ENCODE measurements around the gene IL34.

The IL34 gene

DNA sequence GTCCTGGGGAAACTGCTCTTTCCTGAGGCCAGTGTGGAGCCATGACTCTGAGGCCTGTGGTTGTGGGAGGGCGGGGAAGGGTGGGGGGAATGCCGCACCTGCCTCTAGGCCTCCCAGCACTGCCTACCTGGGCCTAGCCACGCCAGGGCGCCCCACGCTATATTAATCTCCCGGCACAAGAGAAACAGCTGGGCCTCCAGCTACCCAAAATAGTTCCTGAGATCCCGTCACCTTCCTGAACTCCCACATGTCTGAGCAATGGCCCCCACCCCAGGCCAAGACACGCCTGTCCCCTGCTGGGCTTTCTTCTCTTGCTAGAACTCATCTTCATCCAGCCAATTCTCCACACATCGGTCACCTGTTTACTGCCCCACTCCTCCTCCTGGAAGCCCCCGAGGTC, 52.5 kb downstream of the IL34 start:
- Histone ChIP-seq H4K91ac (ENCODE audit: low read depth, low read length, poor library complexity) (no peak overlapping the region), H4K8ac (ENCODE audit: low read depth, low read length) (no peak overlapping the region), H3K18ac (ENCODE audit: low read length) (no peak overlapping the region), H3K4me1 (ENCODE audit: control insufficient read depth in 2 of 2, insufficient read depth in 1 of 2, low read depth in 1 of 2, low read length in 2 of 2) (peaks cover 30 to 35% of the 10 kb centered on the region in 2 donors), H2AK5ac (ENCODE audit: low read depth, low read length) (no peak overlapping the region), H3K9me3 (replicated peaks in 1 of 2; ENCODE audit: control insufficient read depth in 2 of 2, insufficient read depth in 1 of 2, low read depth in 1 of 2, low read length in 2 of 2) (peaks cover 0 to 8% of the 10 kb centered on the region in 2 donors), H3K4me2 (ENCODE audit: insufficient read depth, low read length, poor library complexity, severe bottlenecking) (no peak overlapping the region), H2BK5ac (ENCODE audit: low read length) (no peak overlapping the region), H3K27me3 (ENCODE audit: control insufficient read depth in 3 of 3, insufficient read depth in 3 of 3, low read depth in 1 of 3, low read length in 3 of 3) (no peaks in the 10 kb centered on the region), H3K14ac (ENCODE audit: low read length) (no peak overlapping the region), H3K27ac (replicated peaks; ENCODE audit: low read length) (no peak overlapping the region), H2BK15ac (ENCODE audit: low read length) (no peak overlapping the region), H2BK12ac (ENCODE audit: low read length) (no peak overlapping the region), H3K79me1 (ENCODE audit: low read depth, low read length) (peaks cover 1% of the 10 kb centered on the region), H3K9ac (ENCODE audit: low read depth, low read length, poor library complexity) (no peak overlapping the region), H3K4me3 (ENCODE audit: low read length in 2 of 2) (no peak overlapping the region), H3K23ac (ENCODE audit: low read depth, low read length, poor library complexity) (no peak overlapping the region), H3K36me3 (replicated peaks in 1 of 2; ENCODE audit: control insufficient read depth in 2 of 2, insufficient read depth in 2 of 2, low read length in 2 of 2) (peaks cover 3 to 12% of the 10 kb centered on the region in 2 donors), H2BK120ac (ENCODE audit: low read depth, low read length) (no peak overlapping the region), H3K4ac (ENCODE audit: low read length) (no peak overlapping the region), H2AFZ (ENCODE audit: low read length) (no peak overlapping the region)
- no CpG with 5 or more reads among the region's 10 CpGs for WGBS, 2 donors (ENCODE audit: extremely low coverage in 2 of 2, insufficient read length in 2 of 2, insufficient replicate concordance in 1 of 2)
- DNase-seq (ENCODE audit: low spot score) = no peak

DNA sequence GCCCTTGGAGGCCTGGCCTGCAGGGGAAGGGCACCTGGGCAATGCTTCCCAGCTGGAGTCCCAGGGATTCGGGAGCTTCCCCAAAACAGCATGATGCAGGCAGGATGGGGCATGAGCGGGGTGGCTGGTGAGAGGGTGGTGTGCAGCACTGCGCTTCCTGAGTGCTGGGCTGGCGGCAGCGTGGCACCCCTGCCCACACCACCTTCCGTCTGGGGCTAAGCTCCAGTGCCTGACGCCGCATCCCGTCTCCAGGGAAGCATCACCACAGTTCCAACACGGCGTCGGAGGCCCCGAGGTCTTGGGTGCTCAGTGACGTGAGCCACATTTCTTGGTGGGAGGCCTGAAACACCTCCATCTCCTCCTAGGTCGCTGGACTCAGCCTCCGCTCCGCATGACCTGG, 53.3 kb downstream of the IL34 start:
- no peak for DNase-seq (ENCODE audit: low spot score)
- no peak overlapping the region for H2BK12ac ChIP-seq (ENCODE audit: low read length)
- H3K27me3 ChIP-seq (ENCODE audit: control insufficient read depth in 3 of 3, insufficient read depth in 3 of 3, low read depth in 1 of 3, low read length in 3 of 3) = no peaks in the 10 kb centered on the region
- no peak overlapping the region for H4K8ac ChIP-seq (ENCODE audit: low read depth, low read length)
- no peak overlapping the region for H3K4me2 ChIP-seq (ENCODE audit: insufficient read depth, low read length, poor library complexity, severe bottlenecking)
- H2BK15ac ChIP-seq (ENCODE audit: low read length) = peak overlapping the region; percentile 41
- H2BK120ac ChIP-seq (ENCODE audit: low read depth, low read length) = peak overlapping the region; percentile 64
- H3K14ac ChIP-seq (ENCODE audit: low read length) = peak overlapping the region; percentile 83
- H3K23ac ChIP-seq (ENCODE audit: low read depth, low read length, poor library complexity) = peak overlapping the region; percentile 77
- H3K9me3 ChIP-seq (replicated peaks in 1 of 2; ENCODE audit: control insufficient read depth in 2 of 2, insufficient read depth in 1 of 2, low read depth in 1 of 2, low read length in 2 of 2) = peaks cover 0 to 8% of the 10 kb centered on the region in 2 donors
- H3K36me3 ChIP-seq (replicated peaks in 1 of 2; ENCODE audit: control insufficient read depth in 2 of 2, insufficient read depth in 2 of 2, low read length in 2 of 2) = peaks cover 3 to 12% of the 10 kb centered on the region in 2 donors
- H3K9ac ChIP-seq (ENCODE audit: low read depth, low read length, poor library complexity) = peak overlapping the region; percentile 54
- H4K91ac ChIP-seq (ENCODE audit: low read depth, low read length, poor library complexity) = peak overlapping the region; percentile 22
- no peak overlapping the region for H2BK5ac ChIP-seq (ENCODE audit: low read length)
- H3K18ac ChIP-seq (ENCODE audit: low read length) = peak overlapping the region; percentile 44
- no peak overlapping the region for H3K27ac ChIP-seq (replicated peaks; ENCODE audit: low read length)
- H2AK5ac ChIP-seq (ENCODE audit: low read depth, low read length) = peak overlapping the region; percentile 88
- no peak overlapping the region for H3K4me3 ChIP-seq (ENCODE audit: low read length in 2 of 2)
- WGBS, 2 donors (ENCODE audit: extremely low coverage in 2 of 2, insufficient read length in 2 of 2, insufficient replicate concordance in 1 of 2) = no CpG with 5 or more reads among the region's 17 CpGs
- H2AFZ ChIP-seq (ENCODE audit: low read length) = no peak overlapping the region
- H3K79me1 ChIP-seq (ENCODE audit: low read depth, low read length) = peaks cover 3% of the 10 kb centered on the region
- peak overlapping the region; percentile 43 for H3K4ac ChIP-seq (ENCODE audit: low read length)
- peaks cover 24 to 29% of the 10 kb centered on the region in 2 donors for H3K4me1 ChIP-seq (ENCODE audit: control insufficient read depth in 2 of 2, insufficient read depth in 1 of 2, low read depth in 1 of 2, low read length in 2 of 2)

DNA sequence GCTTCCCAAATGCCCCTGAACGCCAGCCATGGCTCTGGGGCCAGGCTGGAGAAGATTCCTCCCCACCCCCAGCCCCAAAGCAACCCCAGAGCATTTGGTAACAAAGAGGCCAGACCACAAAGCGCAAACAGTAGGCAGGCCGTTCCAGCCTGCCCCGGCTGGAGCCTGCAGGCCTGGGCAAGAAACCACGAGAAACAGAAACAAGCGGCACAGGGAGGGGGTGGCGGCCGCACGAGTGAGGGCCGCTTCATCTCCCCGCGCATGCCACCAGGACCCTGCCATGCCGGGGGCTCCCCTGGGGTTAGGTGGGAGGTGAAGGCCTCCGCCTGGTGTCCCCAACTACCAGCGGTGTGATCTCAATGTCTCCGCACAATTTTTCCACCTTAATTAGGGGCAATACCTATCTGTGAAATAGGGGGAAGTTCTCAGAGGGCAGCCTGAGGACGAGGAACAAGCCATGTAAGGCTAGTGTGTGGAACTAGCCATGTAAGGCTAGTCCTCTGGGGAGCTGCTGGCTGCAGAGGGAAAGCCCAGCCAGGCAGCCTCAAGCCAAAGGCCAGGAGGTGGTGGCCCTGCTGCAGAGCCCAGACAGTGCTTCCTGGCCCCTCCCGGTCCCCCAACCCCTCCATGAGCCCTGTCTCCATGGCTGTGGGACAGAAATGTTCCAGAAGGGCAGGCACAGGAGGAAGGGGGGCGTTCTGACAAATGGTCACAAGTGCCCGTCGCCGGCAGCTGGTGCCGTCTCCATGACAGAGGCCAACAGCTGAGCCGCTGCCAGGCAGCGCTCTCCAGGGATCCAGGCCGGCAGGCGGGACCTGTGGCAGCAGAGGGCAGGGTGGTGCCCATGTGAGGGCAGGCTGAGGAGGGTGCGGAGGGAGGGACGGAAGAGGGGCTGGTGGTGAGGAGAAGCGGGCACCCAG, 54.0 kb downstream of the IL34 start:
- H2BK120ac ChIP-seq (ENCODE audit: low read depth, low read length) = no peak overlapping the region
- no peak overlapping the region for H4K8ac ChIP-seq (ENCODE audit: low read depth, low read length)
- H3K18ac ChIP-seq (ENCODE audit: low read length) = peak overlapping the region; percentile 77
- H3K27me3 ChIP-seq (ENCODE audit: control insufficient read depth in 3 of 3, insufficient read depth in 3 of 3, low read depth in 1 of 3, low read length in 3 of 3) = no peaks in the 10 kb centered on the region
- H3K79me1 ChIP-seq (ENCODE audit: low read depth, low read length) = peaks cover 3% of the 10 kb centered on the region
- no peak for DNase-seq (ENCODE audit: low spot score)
- H2BK12ac ChIP-seq (ENCODE audit: low read length) = no peak overlapping the region
- H3K9ac ChIP-seq (ENCODE audit: low read depth, low read length, poor library complexity) = no peak overlapping the region
- H3K36me3 ChIP-seq (replicated peaks in 1 of 2; ENCODE audit: control insufficient read depth in 2 of 2, insufficient read depth in 2 of 2, low read length in 2 of 2) = peaks cover 3 to 12% of the 10 kb centered on the region in 2 donors
- H3K9me3 ChIP-seq (replicated peaks in 1 of 2; ENCODE audit: control insufficient read depth in 2 of 2, insufficient read depth in 1 of 2, low read depth in 1 of 2, low read length in 2 of 2) = peaks cover 0 to 8% of the 10 kb centered on the region in 2 donors
- WGBS, 2 donors (ENCODE audit: extremely low coverage in 2 of 2, insufficient read length in 2 of 2, insufficient replicate concordance in 1 of 2) = no CpG with 5 or more reads among the region's 30 CpGs
- H2AFZ ChIP-seq (ENCODE audit: low read length) = no peak overlapping the region
- no peak overlapping the region for H3K4me3 ChIP-seq (ENCODE audit: low read length in 2 of 2)
- no peak overlapping the region for H3K4ac ChIP-seq (ENCODE audit: low read length)
- H3K23ac ChIP-seq (ENCODE audit: low read depth, low read length, poor library complexity) = peak overlapping the region; percentile 77
- H2BK15ac ChIP-seq (ENCODE audit: low read length) = peak overlapping the region; percentile 41
- H3K27ac ChIP-seq (replicated peaks; ENCODE audit: low read length) = no peak overlapping the region
- H3K4me1 ChIP-seq (ENCODE audit: control insufficient read depth in 2 of 2, insufficient read depth in 1 of 2, low read depth in 1 of 2, low read length in 2 of 2) = peaks cover 20 to 28% of the 10 kb centered on the region in 2 donors
- no peak overlapping the region for H3K4me2 ChIP-seq (ENCODE audit: insufficient read depth, low read length, poor library complexity, severe bottlenecking)
- H3K14ac ChIP-seq (ENCODE audit: low read length) = no peak overlapping the region
- H4K91ac ChIP-seq (ENCODE audit: low read depth, low read length, poor library complexity) = peak overlapping the region; percentile 22
- no peak overlapping the region for H2BK5ac ChIP-seq (ENCODE audit: low read length)
- H2AK5ac ChIP-seq (ENCODE audit: low read depth, low read length) = no peak overlapping the region

DNA sequence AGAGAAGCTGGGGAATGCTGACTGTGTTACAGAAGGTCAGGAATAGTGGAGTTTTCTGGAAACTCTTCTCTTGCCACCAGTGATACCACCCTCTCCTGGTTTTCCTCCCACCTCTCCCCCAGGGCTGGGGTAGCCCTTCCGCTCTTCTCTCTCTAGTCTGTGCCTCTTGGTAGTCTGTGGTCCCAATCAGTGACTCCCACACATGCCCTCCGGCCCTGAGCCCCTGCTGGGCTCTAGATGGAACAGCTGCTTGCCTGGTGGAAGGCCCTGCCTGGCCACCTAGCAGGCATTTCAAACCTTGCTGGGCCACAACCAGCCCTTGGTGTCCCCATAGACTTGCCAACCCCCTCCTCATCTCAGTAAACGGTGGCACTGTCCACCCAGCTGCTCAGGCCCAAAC, 54.7 kb downstream of the IL34 start:
- Histone ChIP-seq H3K9ac (ENCODE audit: low read depth, low read length, poor library complexity) (no peak overlapping the region), H2AK5ac (ENCODE audit: low read depth, low read length) (no peak overlapping the region), H3K4me2 (ENCODE audit: insufficient read depth, low read length, poor library complexity, severe bottlenecking) (no peak overlapping the region), H2BK15ac (ENCODE audit: low read length) (no peak overlapping the region), H4K8ac (ENCODE audit: low read depth, low read length) (no peak overlapping the region), H3K4me3 (ENCODE audit: low read length in 2 of 2) (no peak overlapping the region), H3K4me1 (ENCODE audit: control insufficient read depth in 2 of 2, insufficient read depth in 1 of 2, low read depth in 1 of 2, low read length in 2 of 2) (peaks cover 16 to 24% of the 10 kb centered on the region in 2 donors), H3K36me3 (replicated peaks in 1 of 2; ENCODE audit: control insufficient read depth in 2 of 2, insufficient read depth in 2 of 2, low read length in 2 of 2) (peaks cover 3 to 12% of the 10 kb centered on the region in 2 donors), H2BK5ac (ENCODE audit: low read length) (no peak overlapping the region), H3K4ac (ENCODE audit: low read length) (no peak overlapping the region), H3K27ac (replicated peaks; ENCODE audit: low read length) (no peak overlapping the region), H2AFZ (ENCODE audit: low read length) (no peak overlapping the region), H3K23ac (ENCODE audit: low read depth, low read length, poor library complexity) (peak overlapping the region; percentile 2), H3K18ac (ENCODE audit: low read length) (peak overlapping the region; percentile 77), H2BK120ac (ENCODE audit: low read depth, low read length) (no peak overlapping the region), H4K91ac (ENCODE audit: low read depth, low read length, poor library complexity) (no peak overlapping the region), H3K9me3 (replicated peaks in 1 of 2; ENCODE audit: control insufficient read depth in 2 of 2, insufficient read depth in 1 of 2, low read depth in 1 of 2, low read length in 2 of 2) (peaks cover 0 to 8% of the 10 kb centered on the region in 2 donors), H3K79me1 (ENCODE audit: low read depth, low read length) (peaks cover 3% of the 10 kb centered on the region), H3K14ac (ENCODE audit: low read length) (peak overlapping the region; percentile 39), H3K27me3 (ENCODE audit: control insufficient read depth in 3 of 3, insufficient read depth in 3 of 3, low read depth in 1 of 3, low read length in 3 of 3) (no peaks in the 10 kb centered on the region), H2BK12ac (ENCODE audit: low read length) (no peak overlapping the region)
- no CpG with 5 or more reads among the region's 3 CpGs for WGBS, 2 donors (ENCODE audit: extremely low coverage in 2 of 2, insufficient read length in 2 of 2, insufficient replicate concordance in 1 of 2)
- DNase-seq (ENCODE audit: low spot score) = no peak

Measured in neuronal stem cell (in vitro differentiated cells).